ENCODE results near the gene ATP1B1.

GRCh38 chr1:169126335-169126734 is 19.8 kb downstream of the ATP1B1 start:
- no peak for TF ChIP-seq MYC (IDR thresholded peaks at IDR 0.05; ENCODE audit: low read depth, low read length)
- TF ChIP-seq POLR2A (IDR thresholded peaks at IDR 0.05; ENCODE audit: extremely low read depth, insufficient read length) = no peak
- TF ChIP-seq CTCF (IDR thresholded peaks at IDR 0.05; ENCODE audit: low read depth, low read length) = no peak
- no peak for TF ChIP-seq MAX (IDR thresholded peaks at IDR 0.05; ENCODE audit: low read depth, low read length)

All from NB4 (cell line).